GM21447 (cell line): ENCODE measurements around the gene PBX3.
"Not testable (repeated sequence)": the region's sequence is repeated elsewhere in the genome, so short reads cannot be mapped to it uniquely, and the experiment has no call there.

ENCODE experiments used
- ATAC-seq: cut with Tn5 transposase; IDR thresholded peaks from one replicate; pipeline ENCODE4 v1.9.1; 2021; ENCODE audit not compliant: unreplicated experiment

Gene PBX3

DNA sequence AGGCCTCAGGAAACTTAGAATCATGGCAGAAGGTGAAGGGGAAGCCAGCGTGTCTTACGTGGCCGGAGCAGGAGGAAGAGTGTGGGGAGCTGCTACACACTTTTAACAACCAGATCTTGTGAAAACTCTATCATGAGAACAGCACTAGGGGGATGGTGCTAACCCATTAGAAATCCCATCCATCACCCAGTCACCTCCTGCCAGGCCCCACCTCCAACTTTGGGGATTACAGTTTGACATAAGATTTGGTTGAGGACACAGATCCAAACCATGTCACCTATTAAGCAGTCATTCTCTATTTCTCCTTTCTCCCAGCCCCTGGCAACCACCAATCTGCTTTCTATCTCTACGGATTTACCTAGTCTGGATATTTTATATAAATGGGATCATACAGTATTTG, 26.9 kb downstream of the PBX3 start:
- ATAC-seq, result no peak

DNA sequence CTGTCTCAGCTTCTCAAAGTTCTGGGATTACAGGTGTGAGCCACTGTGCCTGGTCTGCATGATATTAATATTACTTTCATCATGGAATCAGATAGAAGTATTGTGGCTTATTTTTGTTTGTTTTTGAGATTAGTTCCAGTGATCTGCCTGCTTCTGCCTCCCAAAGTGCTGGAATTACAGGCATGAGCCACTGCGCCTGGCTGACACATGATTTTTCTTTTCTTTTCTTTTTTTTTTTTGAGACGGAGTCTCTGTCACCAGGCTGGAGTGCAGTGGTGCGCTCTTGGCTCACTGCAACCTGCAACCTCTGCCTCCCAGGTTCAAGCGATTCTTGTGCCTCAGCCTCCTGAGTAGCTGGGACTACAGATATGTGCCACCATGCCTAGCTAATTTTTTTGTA, 29.6 kb downstream of the PBX3 start:
- ATAC-seq, result not testable (repeated sequence)

DNA sequence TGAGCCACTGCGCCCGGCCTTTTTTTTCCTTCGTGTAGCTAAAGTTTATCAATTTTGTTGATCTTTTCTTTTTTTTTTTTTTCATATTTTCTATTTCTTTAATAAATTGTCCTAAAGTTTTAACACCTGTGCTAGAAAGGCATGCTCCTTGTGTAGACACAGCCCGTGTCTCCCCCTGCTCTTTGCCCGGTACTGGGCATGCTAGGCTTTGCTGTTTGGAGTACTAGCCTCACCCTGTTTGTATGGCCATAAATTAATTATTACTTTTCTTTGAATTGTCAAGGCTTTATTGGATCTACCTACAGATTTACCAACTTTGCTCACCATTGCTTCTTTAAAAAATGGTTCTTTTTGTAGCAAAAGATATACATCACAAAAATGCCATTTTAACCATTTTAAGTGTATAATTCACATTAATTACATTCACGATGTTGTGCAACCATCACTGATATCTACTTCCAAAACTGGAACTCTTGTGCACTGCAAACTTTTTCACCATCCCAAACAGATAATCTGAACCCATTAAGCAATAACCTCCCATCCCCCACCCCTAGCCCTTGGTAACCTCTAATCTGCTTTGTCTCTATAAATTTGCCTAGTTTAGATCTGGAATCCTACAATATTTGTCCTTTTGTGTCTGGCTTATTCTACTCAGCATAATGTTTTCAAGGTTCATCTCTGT, 31.5 kb downstream of the PBX3 start:
- ATAC-seq, result not testable (repeated sequence)

DNA sequence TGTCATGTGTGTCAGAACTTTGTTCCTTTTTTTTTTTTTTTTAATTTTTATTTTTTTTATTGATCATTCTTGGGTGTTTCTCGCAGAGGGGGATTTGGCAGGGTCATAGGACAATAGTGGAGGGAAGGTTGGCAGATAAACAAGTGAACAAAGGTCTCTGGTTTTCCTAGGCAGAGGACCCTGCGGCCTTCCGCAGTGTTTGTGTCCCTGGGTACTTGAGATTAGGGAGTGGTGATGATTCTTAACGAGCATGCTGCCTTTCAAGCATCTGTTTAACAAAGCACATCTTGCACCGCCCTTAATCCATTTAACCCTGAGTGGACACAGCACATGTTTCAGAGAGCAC, 32.0 kb downstream of the PBX3 start:
- ATAC-seq, result not testable (repeated sequence)

DNA sequence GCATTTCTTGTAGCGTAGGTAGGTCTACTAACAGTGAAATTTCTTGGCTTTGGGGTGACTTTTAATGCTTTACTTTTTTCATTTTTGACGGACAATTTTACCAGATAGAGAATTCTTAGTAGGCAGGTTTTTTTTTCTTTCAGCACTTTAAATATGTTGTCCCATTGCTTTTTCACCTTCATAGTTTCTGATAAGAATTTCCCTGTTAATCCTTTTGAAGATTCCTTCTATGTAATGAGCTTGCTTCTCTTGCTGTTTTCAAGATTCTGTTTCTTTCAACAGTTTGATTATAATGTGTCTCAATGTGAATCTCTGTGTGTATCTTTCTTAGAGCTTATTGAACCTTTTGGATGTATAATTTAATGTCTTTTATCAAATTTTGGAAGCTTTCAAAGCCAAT, 35.5 kb downstream of the PBX3 start:
- no peak for ATAC-seq

DNA sequence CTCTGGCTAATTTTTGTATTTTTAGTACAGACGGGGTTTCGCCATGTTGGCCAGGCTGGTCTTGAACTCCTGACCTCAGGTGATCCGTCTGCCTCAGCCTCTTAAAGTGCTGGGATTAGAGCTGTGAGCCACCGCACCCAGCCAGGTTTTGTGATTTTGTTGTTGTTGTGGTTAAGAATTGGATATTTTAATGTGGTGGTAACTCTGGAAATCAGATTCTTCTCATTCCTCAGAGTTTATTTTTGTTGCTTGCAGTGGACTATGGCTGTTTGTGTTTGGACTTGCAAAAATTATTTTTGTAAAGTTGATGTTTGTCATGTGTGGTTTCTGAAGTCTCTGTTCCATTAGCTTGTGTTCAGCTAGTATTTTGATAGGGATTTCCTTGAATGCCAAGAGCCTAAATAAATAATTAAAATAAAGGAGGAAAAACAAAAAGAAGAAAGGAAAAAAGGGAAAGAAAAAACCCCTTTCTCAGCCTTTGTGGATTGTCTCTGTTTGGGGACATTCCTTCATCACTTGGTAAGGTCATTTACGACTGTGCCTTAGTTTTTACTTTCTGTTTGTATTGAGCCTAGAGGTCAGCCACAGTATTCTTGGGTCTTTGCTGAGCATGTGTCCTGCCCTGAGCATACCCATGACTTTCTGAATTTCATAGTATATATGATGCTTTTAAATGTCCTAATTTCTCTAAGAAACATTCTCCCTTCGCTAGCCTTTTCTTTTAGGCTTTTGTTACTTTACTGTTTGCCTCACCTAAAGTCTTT, 37.3 kb downstream of the PBX3 start:
- ATAC-seq, result no peak

DNA sequence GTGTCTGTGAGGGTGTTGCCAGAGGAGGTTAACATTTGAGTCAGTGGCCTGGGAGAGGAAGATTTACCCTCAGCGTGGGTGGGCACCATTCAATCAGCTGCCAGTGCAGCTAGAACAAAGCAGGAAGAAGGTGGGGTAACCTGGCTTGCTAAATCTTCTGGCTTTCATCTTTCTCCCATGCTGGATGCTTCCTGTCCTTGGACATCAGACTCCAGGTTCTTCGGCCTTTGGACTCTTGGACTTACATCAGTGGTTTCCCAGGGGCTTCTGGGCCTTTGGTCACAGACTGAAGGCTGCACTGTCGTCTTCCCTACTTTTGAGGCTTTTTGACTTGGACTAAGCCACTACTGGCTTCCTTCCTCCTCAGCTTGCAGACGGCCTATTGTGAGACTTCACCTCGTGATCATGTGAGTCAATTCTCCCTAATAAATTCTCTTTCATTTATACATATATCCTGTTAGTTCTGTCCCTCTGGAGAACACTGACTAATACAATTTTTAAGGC, 38.1 kb downstream of the PBX3 start:
- no peak for ATAC-seq

DNA sequence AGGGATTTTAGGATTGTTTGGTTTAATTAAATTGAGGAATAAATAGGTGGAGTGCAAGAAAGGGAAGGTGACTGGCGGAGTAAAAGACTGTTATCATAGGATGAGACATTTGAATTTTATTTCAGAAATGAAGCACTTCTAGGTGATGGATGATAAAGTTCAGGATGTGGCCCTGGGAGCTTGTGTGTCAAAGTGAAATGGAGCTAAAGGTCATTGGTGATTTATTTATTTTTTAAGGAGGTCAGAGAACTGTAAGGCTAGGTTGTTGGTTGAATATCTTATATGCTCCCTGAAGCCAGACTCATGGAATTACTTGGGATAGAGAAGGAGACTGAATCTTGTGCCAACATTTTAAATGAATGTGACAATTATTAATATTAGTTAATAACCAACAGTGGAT, 40.5 kb downstream of the PBX3 start:
- ATAC-seq, result no peak

DNA sequence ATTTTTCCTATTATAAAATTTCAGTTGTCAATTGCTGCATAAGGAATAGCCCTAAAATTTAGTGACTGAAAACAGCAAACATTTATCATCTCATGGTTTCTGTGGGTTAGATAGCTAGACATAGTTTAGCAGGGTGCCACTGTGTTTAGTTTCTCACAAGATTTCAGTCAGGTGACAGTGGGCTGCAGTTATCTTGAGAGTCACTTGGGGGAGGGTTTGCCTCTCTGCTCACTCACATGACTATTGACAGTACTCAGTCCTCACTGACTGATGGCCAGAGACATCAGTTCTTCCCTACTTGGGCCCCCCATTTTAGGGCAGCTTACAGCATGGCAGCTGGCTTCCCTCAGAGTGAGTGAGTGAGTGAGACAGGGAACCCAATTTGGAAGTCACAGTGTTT, 42.0 kb downstream of the PBX3 start:
- no peak for ATAC-seq

DNA sequence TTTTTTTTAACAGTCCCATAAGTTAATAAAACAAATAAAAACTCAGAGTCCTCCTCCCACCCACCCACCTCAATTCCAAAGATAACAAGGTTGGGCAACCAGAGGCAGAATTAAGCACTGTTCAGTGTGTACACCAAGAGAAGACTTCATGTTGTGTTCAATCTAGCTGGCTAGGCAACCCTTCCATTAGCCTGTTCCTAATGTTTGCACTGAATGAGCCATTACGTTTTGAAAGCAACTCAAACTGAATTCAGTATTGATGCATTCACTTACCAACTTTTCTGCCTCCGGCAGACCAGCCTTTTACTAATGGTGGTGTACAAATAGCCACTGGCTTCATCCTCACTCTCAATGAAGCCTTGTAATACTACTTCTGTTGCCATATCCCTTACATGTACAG, 47.5 kb downstream of the PBX3 start:
- no peak for ATAC-seq

DNA sequence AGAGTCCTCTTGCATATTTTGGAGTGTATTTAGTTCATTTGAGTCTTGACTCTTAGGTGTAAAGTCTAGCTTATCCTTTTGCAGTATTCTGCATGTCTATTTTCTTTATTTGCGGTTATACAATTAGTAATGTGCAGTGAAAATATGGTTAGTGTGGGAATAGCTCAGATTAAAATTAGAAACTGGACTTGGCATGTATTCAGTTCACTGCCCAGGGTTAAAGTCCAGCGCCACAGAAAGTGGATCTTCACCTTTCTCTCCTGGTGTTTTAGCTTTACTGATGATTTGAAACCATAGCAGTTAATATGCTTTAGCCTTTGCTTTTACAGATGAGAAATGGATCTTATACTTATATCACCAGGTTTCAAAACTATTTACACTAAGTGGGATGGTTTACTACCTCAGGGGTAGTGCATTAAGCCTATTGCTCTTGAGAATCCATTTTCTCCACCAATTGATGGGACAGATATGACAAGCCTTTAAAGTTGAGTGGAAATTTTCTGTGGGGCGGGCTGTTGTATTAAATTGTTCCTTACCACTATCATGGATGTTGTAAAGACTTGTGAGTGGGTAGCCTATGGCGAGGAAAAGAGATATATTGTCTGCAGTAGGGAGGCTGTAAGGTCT, 48.9 kb downstream of the PBX3 start:
- no peak for ATAC-seq

DNA sequence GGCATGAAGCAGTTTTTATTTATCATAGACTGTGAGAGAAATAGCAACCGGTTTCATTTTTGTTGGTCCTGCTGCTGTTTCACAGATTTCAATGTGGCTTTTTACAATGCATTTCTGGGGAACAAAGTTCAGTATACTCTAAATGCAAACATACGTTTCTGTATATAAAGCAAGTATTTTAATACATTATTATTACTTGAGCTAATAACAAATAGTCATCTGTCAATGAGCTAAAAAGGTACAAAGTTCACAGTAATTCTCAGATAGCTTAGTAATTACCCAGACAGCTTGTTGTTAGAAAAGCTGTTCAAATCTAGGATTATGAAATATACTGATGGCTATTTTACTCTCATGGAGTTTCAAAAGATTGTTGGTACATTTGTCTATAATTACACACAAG, 50.8 kb downstream of the PBX3 start:
- ATAC-seq, result no peak

DNA sequence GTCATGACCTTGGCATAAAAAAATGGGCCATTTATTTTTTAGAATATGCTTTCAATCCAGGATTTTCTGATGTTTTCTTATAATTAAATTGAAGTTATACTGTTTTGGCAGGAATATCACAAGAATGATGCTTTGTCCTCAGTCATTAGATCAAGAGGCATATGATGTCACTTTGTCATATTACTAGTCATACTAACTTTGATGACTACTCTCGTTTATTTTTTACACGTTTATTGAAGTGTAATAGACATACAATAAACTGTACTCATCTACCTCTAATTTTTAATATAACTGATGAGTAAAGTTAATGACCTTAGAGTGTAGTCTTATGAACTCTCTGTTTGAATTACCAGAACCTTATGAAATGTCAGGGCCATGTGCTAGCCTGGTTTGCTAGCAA, 56.4 kb downstream of the PBX3 start:
- no peak for ATAC-seq

DNA sequence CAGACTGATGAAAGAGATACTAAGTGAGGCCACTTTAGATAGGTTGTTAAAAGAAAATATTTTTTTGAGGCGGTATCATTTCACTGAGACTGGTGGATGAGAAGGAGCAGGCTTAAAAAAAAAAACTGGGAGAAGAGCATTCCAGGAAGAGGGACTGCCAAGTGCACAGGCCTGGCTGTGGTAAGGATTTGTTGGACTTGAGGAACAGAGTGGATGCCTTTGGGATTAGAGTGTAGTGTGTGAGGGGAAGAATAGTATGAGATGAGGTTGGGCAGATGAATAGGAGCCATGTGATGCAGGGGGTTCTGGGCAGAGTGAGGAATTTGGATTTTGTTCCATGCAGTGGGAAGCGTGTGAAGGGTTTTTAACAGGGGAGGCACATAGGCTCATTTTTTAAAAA, 57.9 kb downstream of the PBX3 start:
- ATAC-seq, result no peak

DNA sequence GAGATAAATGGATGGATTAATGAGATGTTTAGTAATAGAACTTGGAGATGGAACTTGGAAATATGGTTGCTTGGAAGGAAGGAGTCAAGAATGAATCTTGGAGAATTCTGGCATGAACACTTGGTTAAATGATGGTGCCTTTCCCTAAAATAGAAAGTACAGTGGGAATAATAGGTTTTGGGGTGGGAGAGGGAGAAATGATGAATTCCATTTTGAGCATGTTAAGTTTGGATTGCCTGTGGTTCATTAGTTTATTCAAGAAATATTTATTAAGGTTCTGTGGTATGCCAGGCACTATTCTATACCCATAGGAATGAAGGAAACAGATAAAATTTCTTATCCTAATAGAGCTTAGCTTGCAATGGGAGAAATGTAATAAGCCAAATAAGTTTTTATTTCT, 58.4 kb downstream of the PBX3 start:
- no peak for ATAC-seq

DNA sequence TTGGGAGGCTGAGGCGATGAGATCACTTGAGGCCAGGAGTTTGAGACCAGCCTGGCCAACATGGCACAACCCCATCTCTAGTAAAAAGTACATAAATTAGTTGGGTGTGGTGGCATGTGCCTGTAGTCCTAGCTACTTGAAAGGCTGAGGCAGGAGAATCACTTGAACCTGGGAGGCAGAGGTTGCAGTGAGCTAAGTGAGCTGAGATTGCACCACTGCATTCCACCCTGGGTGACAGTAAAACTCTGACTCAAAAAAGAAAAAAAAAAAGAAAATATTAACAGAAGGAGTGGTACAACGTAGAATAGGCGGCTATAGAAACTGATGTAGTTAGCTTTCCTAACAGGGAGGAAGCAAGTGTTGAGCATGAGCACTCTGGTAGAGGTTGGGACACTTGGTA, 59.9 kb downstream of the PBX3 start:
- no peak for ATAC-seq

DNA sequence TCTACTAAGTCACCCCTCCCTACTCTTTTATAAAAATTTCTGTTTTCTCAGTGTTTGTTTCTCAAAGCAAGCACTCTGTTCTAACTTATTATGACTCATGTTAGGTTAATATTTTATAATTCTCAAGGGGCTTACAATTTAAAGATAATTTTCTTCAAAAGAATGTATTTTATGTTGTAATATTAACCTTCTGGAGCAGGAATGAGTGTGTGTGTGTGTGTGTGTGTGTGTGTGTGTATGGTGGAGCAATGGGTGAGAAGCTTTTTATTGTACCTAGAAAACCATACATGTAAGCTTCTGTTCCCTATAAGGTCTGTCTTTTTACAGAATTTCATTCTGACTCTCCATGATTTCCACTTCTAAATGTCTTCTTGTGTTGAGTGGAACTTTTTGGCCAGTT, 63.0 kb downstream of the PBX3 start:
- no peak for ATAC-seq

DNA sequence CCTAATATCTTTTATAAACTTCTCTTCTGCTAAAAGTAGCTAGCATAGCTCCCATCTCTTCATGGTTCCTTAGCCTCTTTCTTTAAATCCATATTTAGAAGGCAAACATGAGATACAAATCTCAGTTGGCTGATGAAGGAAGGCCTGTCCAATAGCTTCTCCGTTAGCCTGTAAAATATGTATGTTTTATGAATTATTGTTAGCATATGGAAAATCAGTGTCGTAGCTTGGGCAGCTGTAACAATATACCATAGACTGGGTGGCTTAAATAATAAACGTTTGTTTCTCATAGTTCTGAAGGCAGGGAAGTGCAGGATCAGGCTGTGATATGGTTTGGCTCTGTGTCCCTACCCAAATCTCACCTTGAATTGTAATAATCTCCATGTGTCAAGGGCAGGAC, 63.8 kb downstream of the PBX3 start:
- no peak for ATAC-seq

DNA sequence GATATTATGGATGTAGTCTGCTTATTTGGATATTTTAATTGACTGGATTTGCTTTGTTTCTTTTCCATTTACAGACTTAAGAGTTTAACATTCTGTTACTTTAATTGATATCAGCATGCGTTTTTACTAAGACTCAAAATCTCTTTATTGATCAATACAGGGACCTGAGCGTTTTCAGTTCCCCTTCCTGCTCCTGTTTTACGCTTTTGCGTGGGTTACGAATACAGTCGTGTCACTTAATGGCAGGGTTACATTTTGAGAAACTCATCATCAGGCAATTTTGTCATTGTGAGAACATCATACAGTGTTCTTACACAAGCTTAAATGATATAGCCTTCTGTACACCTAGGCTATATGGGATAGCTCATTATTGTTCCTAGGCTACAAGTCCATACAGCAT, 65.2 kb downstream of the PBX3 start:
- ATAC-seq, result no peak

DNA sequence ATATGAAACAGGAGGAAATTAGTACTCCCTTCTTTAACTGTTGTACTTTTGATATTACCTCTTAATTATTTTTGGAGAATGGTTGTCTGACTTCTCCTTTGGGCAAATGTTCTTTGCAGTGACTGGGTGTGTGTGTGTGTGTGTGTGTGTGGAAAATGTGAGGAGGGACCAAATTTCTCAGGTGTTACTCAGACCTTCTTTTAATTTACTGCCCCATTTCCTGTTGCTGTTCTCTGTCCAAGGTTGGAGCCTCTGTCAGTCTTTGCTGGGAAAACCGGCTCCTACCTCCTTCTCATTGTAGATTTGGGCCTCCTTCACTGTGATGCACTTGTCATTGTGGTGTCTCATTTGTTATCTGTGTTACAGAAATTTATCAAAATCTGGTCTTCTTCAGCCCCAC, 68.4 kb downstream of the PBX3 start:
- no peak for ATAC-seq

DNA sequence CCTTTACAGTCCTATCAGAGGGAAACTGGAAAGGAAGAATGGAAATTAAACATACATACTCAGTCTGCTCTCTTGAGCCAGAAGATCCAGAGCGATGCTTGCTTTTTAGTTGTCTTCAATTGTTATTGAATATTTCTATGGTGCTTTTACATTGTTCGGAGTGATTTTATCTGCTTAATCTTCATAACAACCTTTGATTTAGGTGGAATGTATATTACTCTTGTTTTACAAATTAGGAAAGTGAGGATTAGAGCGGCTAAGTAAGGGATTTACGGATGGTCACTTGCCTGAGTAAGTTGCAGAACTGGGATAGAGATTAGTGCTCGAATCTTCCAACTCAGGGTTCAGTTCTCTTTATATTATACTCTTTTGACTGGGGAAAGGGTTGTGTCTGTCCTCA, 69.1 kb downstream of the PBX3 start:
- ATAC-seq, result no peak

DNA sequence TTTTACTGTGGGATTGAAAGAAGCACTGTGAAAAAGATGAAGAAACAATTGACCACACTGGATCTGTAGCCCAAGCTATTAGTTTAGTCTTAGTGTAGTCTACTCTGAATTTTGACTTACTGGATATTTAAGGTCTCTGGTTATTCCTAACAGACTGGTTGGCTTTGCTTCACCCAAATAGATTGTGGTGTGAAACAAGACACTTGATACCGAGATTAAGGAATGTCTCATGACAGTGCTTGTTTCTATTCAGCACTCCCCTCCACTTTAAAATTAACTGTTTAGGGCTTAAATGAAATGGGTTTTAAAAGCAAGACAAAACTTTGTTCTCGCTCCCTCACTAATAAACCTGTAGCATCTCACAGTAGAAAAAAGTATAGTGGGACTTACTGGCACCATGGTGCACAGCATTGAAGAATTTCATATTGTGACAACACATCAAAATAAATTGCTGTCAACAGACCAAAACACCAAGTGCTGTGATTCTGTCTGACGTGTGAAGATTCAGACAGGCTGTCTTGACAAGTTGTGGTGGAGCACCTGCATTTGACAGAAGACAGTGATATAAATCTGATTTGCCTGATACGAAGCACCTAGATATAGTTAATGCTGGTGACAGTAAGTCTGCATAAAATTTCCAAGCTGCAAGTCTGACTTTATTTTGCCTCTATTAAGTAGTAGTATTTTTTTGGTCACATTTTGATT, 73.1 kb downstream of the PBX3 start:
- no peak for ATAC-seq
